NCI-H524 treated with DMSO at 0.1 percent for 48 hours (cell line): ENCODE measurements around the gene GALK1.

Source experiments
- DNase-seq: peaks from one replicate; lab custom pipeline; 2025; lab: John Stamatoyannopoulos, UW

The GALK1 gene

DNA sequence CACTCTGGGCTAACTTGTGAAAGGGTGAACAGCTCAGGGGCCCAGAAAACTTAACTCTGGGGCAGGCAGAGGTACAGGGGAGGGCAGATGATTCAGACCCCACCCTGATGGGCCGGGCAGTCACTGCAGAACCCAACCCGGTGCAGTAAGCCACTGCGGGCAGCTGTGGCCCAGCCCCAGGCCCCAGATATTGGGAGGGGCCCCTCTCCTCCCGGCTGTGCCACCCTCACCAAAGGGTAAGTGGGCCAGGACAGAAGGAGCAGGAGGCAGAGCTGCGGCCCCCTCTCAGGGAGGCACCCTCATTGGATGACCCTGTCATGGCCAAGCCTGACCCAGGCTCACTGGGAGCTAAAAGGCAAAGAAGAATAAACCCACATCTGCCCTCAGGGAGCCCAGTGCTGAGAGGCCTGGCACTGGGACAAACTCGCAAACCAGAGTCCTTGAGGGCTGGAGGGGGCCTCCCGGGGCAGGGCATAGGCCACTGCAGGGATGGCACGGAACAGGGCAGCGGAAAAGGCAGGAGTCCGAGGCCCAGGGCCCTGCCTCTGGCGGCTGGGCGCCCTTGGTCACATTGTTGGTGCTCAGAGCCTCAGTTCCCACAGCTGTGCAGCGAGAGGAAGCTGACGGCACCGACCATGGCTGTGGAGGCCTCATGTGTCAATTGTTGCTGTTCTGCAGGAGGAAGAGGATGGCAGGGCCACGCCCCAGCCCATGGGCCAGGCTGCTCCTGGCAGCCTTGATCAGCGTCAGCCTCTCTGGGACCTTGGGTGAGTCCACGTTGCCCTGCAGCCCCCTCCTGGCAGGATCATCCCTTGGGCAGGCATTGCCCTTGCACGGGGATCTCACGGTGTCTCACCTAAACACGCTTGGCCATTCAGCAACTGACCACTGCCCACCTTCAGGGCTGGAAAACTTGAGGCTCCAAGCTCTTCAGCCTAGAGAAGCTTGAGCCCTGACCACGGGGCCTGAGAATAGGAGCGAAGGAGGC lies 40.7 kb downstream of the GALK1 start:
- DNase-seq, result no peak

DNA sequence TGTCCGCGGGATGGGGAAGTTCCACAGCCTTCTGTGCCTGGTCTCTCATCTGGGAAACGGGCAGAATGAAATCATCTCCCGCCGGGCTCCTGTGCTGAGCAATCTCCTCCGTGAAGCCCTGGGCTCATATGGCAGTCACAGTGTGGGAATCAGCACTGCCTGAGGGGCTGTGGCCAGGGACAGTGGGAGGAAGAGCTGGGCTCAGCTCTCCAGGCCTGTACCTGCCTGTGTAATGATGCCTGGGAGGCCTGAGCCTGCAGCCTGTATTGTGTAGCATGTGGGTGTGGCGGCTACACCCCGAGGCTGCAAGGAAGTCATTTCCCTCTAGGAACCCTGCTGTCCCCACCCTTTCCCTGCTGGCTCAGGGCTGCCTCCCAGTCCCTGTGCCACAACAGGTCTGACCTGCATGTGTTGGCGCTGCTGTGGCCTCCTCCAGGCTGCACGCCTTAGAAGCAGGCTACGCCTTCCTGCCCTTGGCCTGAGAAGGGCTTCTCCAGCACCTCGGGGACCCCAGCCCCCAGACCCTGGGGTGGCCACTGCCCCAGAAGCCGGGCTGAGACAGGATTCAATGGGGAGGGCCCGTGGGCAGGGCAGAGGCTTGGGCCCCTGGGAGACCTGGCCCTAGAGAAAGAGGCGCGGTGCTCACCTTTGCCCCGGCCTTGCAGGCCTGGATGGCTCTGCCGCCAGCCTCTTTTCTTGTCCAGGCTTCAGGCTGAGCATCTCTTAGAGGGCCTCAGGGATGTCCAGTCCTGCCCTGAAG lies 41.6 kb downstream of the GALK1 start:
- no peak for DNase-seq

DNA sequence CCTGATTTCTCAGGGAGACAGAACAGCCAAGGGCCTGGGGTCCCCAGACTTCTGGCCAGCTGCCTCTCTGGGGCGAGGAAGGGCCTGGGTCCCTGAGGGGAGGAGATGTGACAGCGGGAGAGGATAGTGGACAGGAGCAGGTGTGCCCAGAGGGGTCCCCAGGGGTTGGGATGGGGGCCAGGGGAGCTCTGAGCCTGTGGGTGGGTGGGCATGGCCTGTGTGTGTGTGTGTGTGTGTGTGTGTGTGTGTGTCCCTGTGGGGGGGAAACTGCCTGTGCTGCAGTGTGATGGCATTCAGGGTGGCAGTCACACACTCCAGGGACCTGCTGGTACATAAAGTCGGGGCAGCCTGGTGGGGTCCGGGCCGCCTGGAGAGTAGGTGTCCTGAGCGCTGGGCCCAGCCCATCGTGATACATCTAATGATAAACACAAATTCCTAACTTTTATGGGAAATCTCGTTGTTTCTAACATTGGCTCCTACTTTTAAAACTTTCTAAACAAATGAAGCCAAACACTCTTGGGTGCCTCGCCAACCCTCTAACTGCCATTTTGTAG lies 42.4 kb downstream of the GALK1 start:
- DNase-seq, result no peak

DNA sequence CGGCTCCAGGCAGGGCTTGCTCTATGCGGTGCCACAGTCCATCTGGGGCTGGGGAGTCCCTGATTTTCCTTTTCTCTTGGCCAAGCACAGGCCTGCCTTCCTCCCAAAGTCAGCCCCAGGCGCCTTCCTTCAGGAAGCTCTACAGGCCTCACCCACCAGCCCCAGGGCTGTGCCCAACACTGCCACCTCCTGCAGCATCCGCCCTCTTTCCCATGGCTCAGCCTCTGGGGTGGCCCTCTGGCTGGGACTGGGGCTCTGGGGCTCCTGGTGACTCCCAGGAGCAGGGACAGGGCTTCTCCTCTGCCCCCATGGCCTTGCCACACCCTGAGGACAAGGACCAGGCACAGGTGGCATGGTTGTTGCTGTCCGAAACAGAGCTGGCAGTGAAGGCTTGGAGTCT lies 42.9 kb downstream of the GALK1 start:
- no peak for DNase-seq

DNA sequence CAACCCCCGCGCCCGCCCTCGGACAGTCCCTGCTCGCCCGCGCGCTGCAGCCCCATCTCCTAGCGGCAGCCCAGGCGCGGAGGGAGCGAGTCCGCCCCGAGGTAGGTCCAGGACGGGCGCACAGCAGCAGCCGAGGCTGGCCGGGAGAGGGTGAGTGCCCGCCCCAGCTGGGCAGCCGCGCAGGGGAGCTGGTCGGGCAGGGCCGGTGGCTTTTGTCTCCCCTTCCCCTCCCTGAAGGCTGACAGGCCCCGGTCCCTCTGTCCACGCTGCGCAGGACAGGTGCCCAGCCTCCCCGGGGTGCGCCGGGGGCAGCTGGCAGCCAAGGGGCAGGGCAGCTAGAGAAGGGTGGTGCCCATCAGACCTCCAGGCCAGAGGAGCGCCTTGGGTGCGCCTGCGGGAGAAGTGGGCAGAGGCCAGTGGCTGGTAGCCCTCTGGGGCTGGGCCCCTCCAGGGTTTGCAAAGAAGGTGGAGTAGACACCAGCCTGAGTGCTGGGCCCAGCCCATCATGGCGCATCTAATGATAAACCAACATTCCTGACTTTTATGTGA lies 43.5 kb downstream of the GALK1 start:
- DNase-seq, result no peak

DNA sequence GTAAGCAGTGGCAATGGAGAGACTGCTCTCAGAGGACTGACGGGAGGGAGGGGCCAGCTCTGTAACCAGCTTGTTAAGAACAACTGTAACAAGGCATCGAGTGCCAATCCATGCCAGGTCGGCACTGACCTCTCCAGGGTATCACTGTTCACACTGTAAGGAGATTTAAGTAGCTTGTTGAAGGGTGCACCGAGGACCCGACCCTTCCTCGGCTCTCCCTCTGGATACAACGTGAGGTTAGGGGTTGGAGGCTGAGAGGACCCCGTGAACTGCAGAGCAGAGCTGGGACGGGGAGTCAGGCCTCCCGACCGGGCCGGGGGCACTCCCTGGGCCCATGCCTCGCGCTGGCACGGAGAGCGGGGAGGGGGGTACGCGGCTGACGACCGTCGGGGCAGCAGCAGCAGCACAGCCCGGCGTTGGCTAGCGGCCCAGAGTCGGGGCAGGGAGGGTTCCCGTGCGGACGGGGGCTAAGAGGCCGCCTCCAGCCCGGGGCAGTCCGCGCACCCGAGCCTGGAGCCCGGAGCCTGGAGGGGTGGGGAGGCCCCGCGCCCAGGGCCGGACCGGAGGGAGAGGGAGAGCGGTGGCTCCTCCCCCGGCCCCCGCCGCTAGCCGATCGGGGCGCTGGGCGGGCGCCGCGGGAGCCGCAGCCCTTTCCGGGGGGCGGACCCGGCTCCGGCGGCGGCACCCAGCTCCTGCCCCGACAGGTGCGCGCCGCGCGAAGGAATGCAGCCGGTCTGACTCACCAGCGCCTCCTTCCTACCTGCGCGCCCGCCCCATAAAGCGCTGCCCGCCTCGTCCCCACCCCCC lies 44.1 kb downstream of the GALK1 start, which contains the start of gene ITGB4:
ITGB4 (plus strand) TSS at position 804 of the 807 bp plus-strand sequence. CDS start 3,245 bp downstream, outside the sequence.
- DNase-seq, result no peak

DNA sequence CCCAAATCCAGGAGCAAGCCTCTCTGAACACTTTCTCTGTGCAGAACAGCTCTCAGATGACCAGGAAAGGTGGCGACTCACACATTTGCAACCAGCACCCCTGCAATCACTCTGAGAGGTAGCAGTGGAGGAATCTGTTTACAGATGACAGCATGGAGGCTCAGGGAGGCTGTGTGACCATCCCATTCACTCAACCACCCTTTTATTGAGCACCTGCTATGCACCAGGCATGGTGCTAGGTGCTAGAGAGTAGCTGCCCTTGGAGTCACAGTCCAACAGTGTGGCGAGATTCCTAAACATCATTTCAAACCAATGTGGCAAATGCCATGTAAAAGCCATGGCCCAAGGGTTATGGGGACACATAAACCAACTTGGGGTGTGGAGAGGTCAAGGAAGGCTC lies 45.3 kb downstream of the GALK1 start:
- no peak for DNase-seq

DNA sequence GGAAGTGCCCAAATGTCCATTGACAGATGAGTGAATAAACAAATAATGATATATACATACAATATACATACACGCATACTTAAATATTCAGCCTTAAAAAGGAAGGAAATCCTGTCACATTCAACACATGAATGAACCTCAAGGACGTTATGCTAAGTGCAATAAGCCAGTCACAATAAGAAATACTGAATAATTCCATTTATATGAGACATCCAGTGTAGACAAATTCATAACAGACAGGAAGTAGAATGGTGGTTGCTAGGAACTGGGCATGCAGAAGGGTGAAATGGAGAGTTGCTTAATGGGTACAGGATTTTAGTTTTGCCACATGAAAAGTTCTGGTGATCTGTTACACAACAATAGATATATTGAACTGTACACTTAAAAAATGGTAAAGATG lies 52.5 kb downstream of the GALK1 start:
- no peak for DNase-seq
